ENCODE measurements around the gene CACNA1A.
"Not testable (repeated sequence)": the region's sequence is repeated elsewhere in the genome, so short reads cannot be mapped to it uniquely, and the experiment has no call there.

Gene CACNA1A

GRCh38 chr19:13267889-13268288, 238.4 kb downstream of the CACNA1A start:
- DNase-seq: no peak

- no peak for DNase-seq
Measured at GRCh38 chr19:13267131-13267530, 239.1 kb downstream of the CACNA1A start.

GRCh38 chr19:13262450-13262849, 243.8 kb downstream of the CACNA1A start:
- no peak for DNase-seq

- DNase-seq: no peak
Measured at GRCh38 chr19:13260883-13261653, 245.2 kb downstream of the CACNA1A start.

GRCh38 chr19:13256918-13257317, 249.4 kb downstream of the CACNA1A start:
- DNase-seq: no peak

GRCh38 chr19:13256398-13256797, 249.9 kb downstream of the CACNA1A start:
- DNase-seq: not testable (repeated sequence)

- no peak for DNase-seq
Measured at GRCh38 chr19:13255719-13256059, 250.6 kb downstream of the CACNA1A start.

GRCh38 chr19:13255041-13255718, 251.1 kb downstream of the CACNA1A start:
- no peak for DNase-seq

- DNase-seq: no peak
Measured at GRCh38 chr19:13252569-13253335, 253.5 kb downstream of the CACNA1A start.

GRCh38 chr19:13244920-13245319, 261.4 kb downstream of the CACNA1A start:
- DNase-seq: no peak

GRCh38 chr19:13241231-13242104, 264.8 kb downstream of the CACNA1A start:
- DNase-seq: no peak

GRCh38 chr19:13240312-13241022, 265.8 kb downstream of the CACNA1A start:
- no peak for DNase-seq

- DNase-seq: no peak
Measured at GRCh38 chr19:13238891-13239534, 267.3 kb downstream of the CACNA1A start.

GRCh38 chr19:13234518-13234917, 271.8 kb downstream of the CACNA1A start:
- DNase-seq: no peak

GRCh38 chr19:13231663-13232062, 274.6 kb downstream of the CACNA1A start:
- DNase-seq: no peak

- no peak for DNase-seq
Measured at GRCh38 chr19:13229246-13229645, 277.0 kb downstream of the CACNA1A start.

- no peak for DNase-seq
Measured at GRCh38 chr19:13228561-13228960, 277.7 kb downstream of the CACNA1A start.

GRCh38 chr19:13226983-13227382, 279.3 kb downstream of the CACNA1A start:
- no peak for DNase-seq

GRCh38 chr19:13225973-13226865, 280.1 kb downstream of the CACNA1A start:
- no peak for DNase-seq

- DNase-seq: no peak
Measured at GRCh38 chr19:13225085-13225484, 281.2 kb downstream of the CACNA1A start.

- DNase-seq: no peak
Measured at GRCh38 chr19:13220847-13221246, 285.4 kb downstream of the CACNA1A start.

Measured in NCI-H187 treated with DMSO at 0.1 percent for 48 hours (cell line).